ENCODE data around the gene SLC51A. TPM values are rescaled to one million over a fixed set of nuclear protein-coding genes. Genes with fewer than 3 reads are reported as not detected.
A peak's percentile ranks its signal among the peaks of the same experiment; 100 is the strongest.

Gene SLC51A
- total RNA-seq, 6 donors from 2014 or later, result 0.89 to 3.2 (median 1.1) TPM

GRCh38 chr3:196193133-196193735, 23.1 kb upstream of the SLC51A start:
- Histone ChIP-seq H3K27me3 (no peaks in the 10 kb centered on the region), H3K4me1 (peaks cover 18 to 28% (median 22%) of the 10 kb centered on the region in 4 donors), H3K27ac (peak overlapping the region; percentile 77 to 89 (median 82)), H3K36me3 (no peaks in the 10 kb centered on the region), H3K9me3 (no peaks in the 10 kb centered on the region), H3K4me3 (no peak overlapping the region)
- peak in 1 of 2 donors; percentile 5 for ATAC-seq (ENCODE audit: low FRiP score in 2 of 2)
- no peak for DNase-seq
- TF ChIP-seq POLR2A (IDR thresholded peaks at IDR 0.05), result no peak
- no peak for TF ChIP-seq CTCF (IDR thresholded peaks at IDR 0.05)
- TF ChIP-seq EP300 (IDR thresholded peaks at IDR 0.05), result no peak
- no peak for TF ChIP-seq POLR2AphosphoS5 (IDR thresholded peaks at IDR 0.05)
- 53 to 64% methylated on average over 13 to 15 of the region's 15 CpGs for WGBS, 2 donors

GRCh38 chr3:196193736-196194541, 22.4 kb upstream of the SLC51A start:
- DNase-seq, result peak in 1 of 2 donors; percentile 81
- Histone ChIP-seq H3K9me3 (no peaks in the 10 kb centered on the region), H3K36me3 (no peaks in the 10 kb centered on the region), H3K27me3 (no peaks in the 10 kb centered on the region), H3K27ac (peak overlapping the region; percentile 11 to 89 (median 80)), H3K4me1 (peaks cover 18 to 28% (median 22%) of the 10 kb centered on the region in 4 donors), H3K4me3 (no peak overlapping the region)
- WGBS, 2 donors, result 49 to 75% methylated on average over 8 to 13 of the region's 13 CpGs
- peak; percentile 47 to 57 for ATAC-seq (ENCODE audit: low FRiP score in 2 of 2)
- peak in 1 of 4 donors; percentile 4 for TF ChIP-seq EP300 (IDR thresholded peaks at IDR 0.05)
- TF ChIP-seq POLR2AphosphoS5 (IDR thresholded peaks at IDR 0.05), result peak in 1 of 2 donors; percentile 15
- TF ChIP-seq CTCF (IDR thresholded peaks at IDR 0.05), result peak in 1 of 6 experiments; percentile 15
- TF ChIP-seq POLR2A (IDR thresholded peaks at IDR 0.05), result peak in 1 of 4 donors; percentile 68

- DNase-seq (no peak), ATAC-seq (ENCODE audit: low FRiP score in 2 of 2) (no peak)
- H3K36me3 ChIP-seq, result no peaks in the 10 kb centered on the region
- H3K27ac ChIP-seq, result peak overlapping the region in 2 of 4 donors; percentile 84 to 89
- WGBS, 2 donors, result 65 to 79% methylated on average over 2 to 5 of the region's 5 CpGs
- TF ChIP-seq POLR2A (IDR thresholded peaks at IDR 0.05) (no peak), CTCF (IDR thresholded peaks at IDR 0.05) (no peak), EP300 (IDR thresholded peaks at IDR 0.05) (no peak), POLR2AphosphoS5 (IDR thresholded peaks at IDR 0.05) (no peak)
- H3K4me3 ChIP-seq, result no peak overlapping the region
- peaks cover 18 to 28% (median 22%) of the 10 kb centered on the region in 4 donors for H3K4me1 ChIP-seq
- H3K9me3 ChIP-seq, result no peaks in the 10 kb centered on the region
- H3K27me3 ChIP-seq, result no peaks in the 10 kb centered on the region
These were observed 21.8 kb upstream of the SLC51A start for GRCh38 chr3:196194542-196194915.

GRCh38 chr3:196195664-196196265, 20.6 kb upstream of the SLC51A start:
- H3K27ac ChIP-seq, result no peak overlapping the region
- 92 to 94% methylated on average over 12 to 14 of the region's 14 CpGs for WGBS, 2 donors
- no peak for TF ChIP-seq EP300 (IDR thresholded peaks at IDR 0.05)
- no peak for TF ChIP-seq CTCF (IDR thresholded peaks at IDR 0.05)
- no peak overlapping the region for H3K4me3 ChIP-seq
- no peaks in the 10 kb centered on the region for H3K36me3 ChIP-seq
- DNase-seq, result no peak
- no peaks in the 10 kb centered on the region for H3K27me3 ChIP-seq
- H3K9me3 ChIP-seq, result no peaks in the 10 kb centered on the region
- peaks cover 18 to 28% (median 22%) of the 10 kb centered on the region in 4 donors for H3K4me1 ChIP-seq
- no peak for ATAC-seq (ENCODE audit: low FRiP score in 2 of 2)
